GM10248 (cell line): ENCODE results near the gene CTSK.
"Not testable (repeated sequence)": the region's sequence is repeated elsewhere in the genome, so short reads cannot be mapped to it uniquely, and the experiment has no call there.

Experiments used
- CTCF ChIA-PET: fragments of 300-600 bp; sonication (Branson Sonifier 250); formaldehyde crosslinking; extraction: SDS; loops from one replicate; lab custom pipeline; 2021; ENCODE audit warnings: antibody characterized with exemption; lab: Yijun Ruan, JAX
- POLR2A ChIA-PET: fragments of 350-650 bp; sonication (Branson Sonifier 250); formaldehyde crosslinking; extraction: SDS; loops from one replicate; lab custom pipeline; 2020; ENCODE audit warnings: antibody characterized with exemption; lab: Yijun Ruan, JAX
- DNase-seq: peaks from one replicate; pipeline ENCODE4 v3.0.0; 2012; ENCODE audit errors: extremely low spot score
- CTCF ChIP-seq: IDR thresholded peaks from 2 replicates; pipeline ENCODE4 v1.5.1; 2012; ENCODE audit warnings: mild to moderate bottlenecking, low read depth; ENCODE audit errors: extremely low read depth, missing control alignments, control extremely low read depth

The CTSK gene

GRCh38 chr1:150841626-150842025 is 33.6 kb upstream of the CTSK start:
- ChIA-PET CTCF (interaction anchor here (1.5 kb wide), 1 partner anchor 28 kb away, joined by 3 read pairs; no protein-coding TSS in a partner anchor), POLR2A (no interaction called here)
- TF ChIP-seq CTCF, result no peak
- no peak for DNase-seq

- POLR2A ChIA-PET, DNase-seq, CTCF ChIA-PET: not testable (repeated sequence)
Observed at GRCh38 chr1:150840850-150841249, 32.8 kb upstream of the CTSK start.

GRCh38 chr1:150836129-150836773 is 28.2 kb upstream of the CTSK start:
- POLR2A ChIA-PET, result no interaction called here

GRCh38 chr1:150833961-150834360 is 25.9 kb upstream of the CTSK start:
- CTCF ChIA-PET, POLR2A ChIA-PET, DNase-seq: not testable (repeated sequence)

More at GRCh38 chr1:150836129-150836773, 28.2 kb upstream of the CTSK start:
- CTCF ChIA-PET, result interaction anchor here (1.6 kb wide), 2 partner anchors 8 to 31 kb away, joined by 4 read pairs; no protein-coding TSS in a partner anchor
- peak; percentile 45 for DNase-seq
- no peak for TF ChIP-seq CTCF

GRCh38 chr1:150832597-150832996 is 24.5 kb upstream of the CTSK start:
- ChIA-PET POLR2A (no interaction called here), CTCF (no interaction called here)
- DNase-seq, result no peak
- TF ChIP-seq CTCF, result no peak

GRCh38 chr1:150829751-150830150 is 21.7 kb upstream of the CTSK start:
- CTCF ChIA-PET, result no interaction called here
- DNase-seq, result no peak
- TF ChIP-seq CTCF, result no peak
- POLR2A ChIA-PET, result no interaction called here

GRCh38 chr1:150826299-150826698 is 18.2 kb upstream of the CTSK start:
- TF ChIP-seq CTCF, result no peak
- CTCF ChIA-PET, result interaction anchor here (1.0 to 1.8 kb wide), 2 partner anchors 14 to 18 kb away, joined by 3 read pairs; no protein-coding TSS in a partner anchor
- no peak for DNase-seq
- POLR2A ChIA-PET, result no interaction called here
